ENCODE results near the gene FAM107B. TPM values are rescaled to one million over a fixed set of nuclear protein-coding genes. Genes with fewer than 3 reads are reported as not detected.
"Not testable (repeated sequence)": the region's sequence is repeated elsewhere in the genome, so short reads cannot be mapped to it uniquely, and the experiment has no call there.

The FAM107B gene
- total RNA-seq, 2 donors from 2014 or later = 258 to 399 TPM

GRCh38 chr10:14595526-14596182 is 179.0 kb downstream of the FAM107B start:
- Mint-ChIP-seq H3K27me3 (no peaks in the 10 kb centered on the region), H3K36me3 (ENCODE audit: low read depth) (peaks cover 22% of the 10 kb centered on the region), H3K4me3 (peak overlapping the region; percentile 69), H3K27ac (peak overlapping the region; percentile 96), H3K4me1 (peaks cover 71% of the 10 kb centered on the region)
- H3K9me3 ChIP-seq (ENCODE audit: control insufficient read depth, low read length, poor library complexity, severe bottlenecking) = no peaks in the 10 kb centered on the region
- DNase-seq (no peak), ATAC-seq (peak; percentile 2)

- DNase-seq (no peak), ATAC-seq (no peak)
- no peaks in the 10 kb centered on the region for H3K9me3 ChIP-seq (ENCODE audit: control insufficient read depth, low read length, poor library complexity, severe bottlenecking)
- H3K27ac Mint-ChIP-seq = peak overlapping the region; percentile 96
- peaks cover 17% of the 10 kb centered on the region for H3K36me3 Mint-ChIP-seq (ENCODE audit: low read depth)
- peaks cover 69% of the 10 kb centered on the region for H3K4me1 Mint-ChIP-seq
- H3K4me3 Mint-ChIP-seq = peak overlapping the region; percentile 69
- H3K27me3 Mint-ChIP-seq = no peaks in the 10 kb centered on the region
Observed at GRCh38 chr10:14594878-14595525, 179.7 kb downstream of the FAM107B start.

GRCh38 chr10:14593806-14594205 is 180.9 kb downstream of the FAM107B start:
- Mint-ChIP-seq H3K4me3 (no peak overlapping the region), H3K4me1 (peaks cover 60% of the 10 kb centered on the region), H3K27me3 (no peaks in the 10 kb centered on the region), H3K36me3 (ENCODE audit: low read depth) (peaks cover 15% of the 10 kb centered on the region), H3K27ac (peak overlapping the region; percentile 96)
- DNase-seq = no peak
- no peaks in the 10 kb centered on the region for H3K9me3 ChIP-seq (ENCODE audit: control insufficient read depth, low read length, poor library complexity, severe bottlenecking)
- no peak for ATAC-seq

GRCh38 chr10:14592566-14592965 is 182.1 kb downstream of the FAM107B start:
- Mint-ChIP-seq H3K27ac (peak overlapping the region; percentile 67), H3K36me3 (ENCODE audit: low read depth) (peaks cover 15% of the 10 kb centered on the region), H3K4me3 (no peak overlapping the region), H3K27me3 (no peaks in the 10 kb centered on the region), H3K4me1 (peaks cover 61% of the 10 kb centered on the region)
- ATAC-seq (no peak), DNase-seq (no peak)
- H3K9me3 ChIP-seq (ENCODE audit: control insufficient read depth, low read length, poor library complexity, severe bottlenecking) = no peaks in the 10 kb centered on the region

DNA sequence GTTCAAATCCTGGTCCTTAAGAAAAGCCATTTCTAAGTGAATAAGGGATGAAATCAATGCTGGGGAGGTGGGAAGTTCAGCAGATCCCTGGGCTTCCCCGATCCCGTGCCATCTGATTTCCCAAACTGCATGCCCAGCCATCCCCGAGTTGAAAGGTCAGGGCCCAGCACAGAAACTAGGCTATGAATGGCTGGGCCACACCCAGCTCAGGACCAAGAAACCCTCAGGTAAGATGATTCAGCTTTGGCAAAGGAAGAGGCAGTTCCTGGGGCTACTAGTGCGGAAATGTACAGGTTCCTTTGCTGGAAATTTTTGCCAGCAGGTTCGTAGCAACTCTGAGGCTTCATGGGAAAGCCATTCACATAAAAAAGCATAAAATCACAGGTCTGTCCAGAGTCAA is 182.7 kb downstream of the FAM107B start:
- no peaks in the 10 kb centered on the region for H3K9me3 ChIP-seq (ENCODE audit: control insufficient read depth, low read length, poor library complexity, severe bottlenecking)
- ATAC-seq (no peak), DNase-seq (no peak)
- peaks cover 58% of the 10 kb centered on the region for H3K4me1 Mint-ChIP-seq
- no peaks in the 10 kb centered on the region for H3K27me3 Mint-ChIP-seq
- peak overlapping the region; percentile 67 for H3K27ac Mint-ChIP-seq
- H3K4me3 Mint-ChIP-seq = peak overlapping the region; percentile 47
- H3K36me3 Mint-ChIP-seq (ENCODE audit: low read depth) = peaks cover 15% of the 10 kb centered on the region

- not testable (repeated sequence) for H3K9me3 ChIP-seq (ENCODE audit: control insufficient read depth, low read length, poor library complexity, severe bottlenecking); H3K27me3 Mint-ChIP-seq; H3K36me3 Mint-ChIP-seq (ENCODE audit: low read depth); DNase-seq; ATAC-seq
- Mint-ChIP-seq H3K27ac (peak overlapping the region; percentile 97), H3K4me3 (peak overlapping the region; percentile 83), H3K4me1 (peaks cover 67% of the 10 kb centered on the region)
Observed at GRCh38 chr10:14588938-14589294, 185.8 kb downstream of the FAM107B start.

DNA sequence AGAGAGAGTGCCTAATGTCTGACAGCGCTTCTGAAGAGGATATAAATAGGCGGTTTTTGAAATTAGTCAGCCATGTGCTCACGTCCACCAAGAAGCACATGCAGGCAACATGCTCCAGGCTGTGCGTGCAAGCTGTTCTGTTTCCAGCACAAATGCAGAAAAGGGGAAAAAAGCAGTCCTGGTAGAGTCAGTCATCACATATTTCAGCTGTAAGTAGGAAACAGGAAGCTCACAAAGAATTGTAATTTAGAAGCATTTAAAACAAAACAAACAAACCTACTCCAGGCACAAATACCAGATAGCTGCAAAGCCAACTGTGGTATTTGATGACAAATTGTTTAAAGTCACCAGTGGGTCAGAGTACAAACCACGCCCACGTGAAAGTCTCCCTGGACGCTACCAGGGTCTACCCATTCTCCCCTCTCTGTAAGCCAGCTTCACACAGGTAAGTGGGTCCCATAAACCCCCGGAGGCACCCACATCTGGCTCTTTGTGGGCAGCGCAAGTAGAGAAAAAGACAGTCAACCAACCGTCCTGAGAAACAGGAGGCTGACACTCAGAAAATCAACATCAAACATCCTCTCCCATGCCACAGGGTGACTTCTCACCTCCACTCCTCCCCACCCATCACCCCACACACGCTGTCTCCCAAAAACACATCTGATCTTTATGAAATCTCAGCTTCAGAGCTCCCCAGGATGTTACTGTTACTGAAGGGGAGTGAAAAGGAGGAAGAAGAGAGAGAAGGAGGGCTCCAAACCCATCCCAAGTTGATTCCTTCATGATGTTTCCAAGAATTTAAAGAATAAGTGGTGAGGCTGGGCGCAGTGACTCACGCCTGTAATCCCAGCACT is 186.4 kb downstream of the FAM107B start:
- no peak for DNase-seq
- Mint-ChIP-seq H3K27ac (peak overlapping the region; percentile 97), H3K4me3 (peak overlapping the region; percentile 83), H3K4me1 (peaks cover 71% of the 10 kb centered on the region), H3K36me3 (ENCODE audit: low read depth) (no peaks in the 10 kb centered on the region), H3K27me3 (no peaks in the 10 kb centered on the region)
- H3K9me3 ChIP-seq (ENCODE audit: control insufficient read depth, low read length, poor library complexity, severe bottlenecking) = no peaks in the 10 kb centered on the region
- peak; percentile 19 for ATAC-seq

DNA sequence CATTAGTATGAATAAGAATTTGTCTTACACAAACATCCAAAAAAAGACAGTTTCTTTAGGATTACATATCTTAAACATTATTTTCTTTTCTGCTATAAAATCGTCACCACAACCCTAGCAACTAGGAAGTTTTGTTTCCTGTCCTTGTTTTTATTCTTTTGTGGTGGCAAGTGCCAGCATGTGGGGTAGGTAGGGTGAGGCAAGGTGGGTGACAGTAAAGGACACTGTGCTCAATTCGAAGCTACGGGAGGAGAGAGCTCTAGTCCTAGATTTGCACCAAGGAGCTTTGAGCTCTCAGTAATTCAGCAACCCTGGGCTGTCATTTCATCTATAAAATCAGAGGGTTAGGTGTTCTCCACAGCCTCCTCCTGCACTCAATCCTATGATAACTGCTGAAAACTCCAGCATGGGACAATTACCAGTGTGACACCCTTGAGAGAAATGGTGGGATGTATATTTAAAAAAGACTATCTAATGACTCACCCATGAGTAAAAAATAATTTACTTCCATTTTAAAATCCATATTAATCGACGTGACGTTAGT is 187.1 kb downstream of the FAM107B start:
- H3K4me3 Mint-ChIP-seq = peak overlapping the region; percentile 83
- DNase-seq (no peak), ATAC-seq (peak; percentile 35)
- H3K36me3 Mint-ChIP-seq (ENCODE audit: low read depth) = no peaks in the 10 kb centered on the region
- no peaks in the 10 kb centered on the region for H3K27me3 Mint-ChIP-seq
- H3K4me1 Mint-ChIP-seq = peaks cover 70% of the 10 kb centered on the region
- no peaks in the 10 kb centered on the region for H3K9me3 ChIP-seq (ENCODE audit: control insufficient read depth, low read length, poor library complexity, severe bottlenecking)
- H3K27ac Mint-ChIP-seq = peak overlapping the region; percentile 97

GRCh38 chr10:14586901-14587300 is 187.8 kb downstream of the FAM107B start:
- peak; percentile 32 to 69 (median 68) for DNase-seq
- Mint-ChIP-seq H3K27ac (peak overlapping the region; percentile 97), H3K4me1 (peaks cover 70% of the 10 kb centered on the region), H3K4me3 (peak overlapping the region; percentile 83), H3K36me3 (ENCODE audit: low read depth) (no peaks in the 10 kb centered on the region), H3K27me3 (no peaks in the 10 kb centered on the region)
- no peaks in the 10 kb centered on the region for H3K9me3 ChIP-seq (ENCODE audit: control insufficient read depth, low read length, poor library complexity, severe bottlenecking)
- ATAC-seq = peak; percentile 59

DNA sequence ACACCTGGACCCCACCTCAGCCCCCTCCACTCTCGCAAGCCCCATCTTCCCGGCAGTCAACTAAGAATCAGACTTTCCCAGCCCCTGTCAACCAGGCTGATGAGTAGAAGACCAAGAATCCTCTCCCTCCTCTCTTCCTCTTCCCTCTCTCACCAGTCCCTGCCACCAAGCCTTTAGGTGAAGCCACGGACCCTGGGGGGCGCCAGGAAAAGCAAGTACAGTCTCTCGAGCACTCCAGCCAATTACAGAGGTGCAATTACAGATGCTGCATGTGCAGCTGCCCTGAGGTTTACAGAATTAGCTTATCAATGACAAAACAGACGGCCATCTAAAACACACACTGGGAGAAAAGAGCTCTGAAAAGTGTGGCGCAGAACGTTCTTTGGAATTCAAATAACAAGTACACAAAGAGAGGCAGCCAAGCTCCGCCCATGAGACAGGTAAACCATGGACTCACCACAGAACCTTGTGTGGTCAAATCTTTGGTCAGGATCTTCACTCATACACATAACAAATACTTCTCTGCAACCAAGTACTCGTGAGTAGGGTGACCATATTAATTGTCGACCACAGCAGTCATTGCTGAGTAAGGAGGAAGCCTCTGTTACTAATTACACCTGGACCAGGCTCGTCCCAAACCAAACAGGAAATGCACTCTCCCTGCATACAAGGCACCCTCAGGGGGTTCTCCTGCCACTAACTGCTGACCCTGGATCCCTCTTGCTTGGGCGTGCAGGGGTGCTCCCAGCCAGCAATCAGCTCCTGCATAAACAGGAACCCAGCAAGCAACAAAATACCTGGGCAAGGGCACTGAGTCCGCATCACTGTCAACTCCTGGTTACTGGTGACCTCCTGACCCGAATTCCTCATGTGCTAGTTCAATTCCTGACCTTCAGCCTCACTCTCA is 189.2 kb downstream of the FAM107B start:
- Mint-ChIP-seq H3K4me3 (peak overlapping the region; percentile 83), H3K27me3 (no peaks in the 10 kb centered on the region), H3K4me1 (peaks cover 71% of the 10 kb centered on the region), H3K27ac (peak overlapping the region; percentile 97), H3K36me3 (ENCODE audit: low read depth) (no peaks in the 10 kb centered on the region)
- no peak for DNase-seq
- no peak for ATAC-seq
- H3K9me3 ChIP-seq (ENCODE audit: control insufficient read depth, low read length, poor library complexity, severe bottlenecking) = no peaks in the 10 kb centered on the region

DNA sequence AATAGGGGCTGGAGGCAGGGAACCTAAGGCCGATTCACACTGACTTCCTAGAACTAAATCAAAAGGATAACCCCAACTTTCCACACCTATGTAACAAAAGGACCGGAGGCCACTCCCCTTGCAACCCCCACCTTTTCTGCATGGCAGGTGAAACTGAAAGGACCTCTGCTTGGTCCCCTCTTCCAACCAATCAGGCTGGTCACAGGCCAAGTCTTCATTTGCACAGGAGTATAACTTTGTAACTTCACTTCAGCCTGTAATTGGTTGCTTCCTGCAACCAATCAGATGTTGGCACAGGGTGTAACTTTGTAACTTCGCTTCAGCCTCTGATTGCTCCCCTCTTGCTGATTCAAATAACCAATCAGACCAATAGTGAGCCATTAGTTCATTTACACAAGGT is 190.0 kb downstream of the FAM107B start:
- no peak for DNase-seq
- H3K9me3 ChIP-seq (ENCODE audit: control insufficient read depth, low read length, poor library complexity, severe bottlenecking) = no peaks in the 10 kb centered on the region
- Mint-ChIP-seq H3K27me3 (no peaks in the 10 kb centered on the region), H3K36me3 (ENCODE audit: low read depth) (no peaks in the 10 kb centered on the region), H3K27ac (peak overlapping the region; percentile 97), H3K4me3 (peak overlapping the region; percentile 83), H3K4me1 (peaks cover 71% of the 10 kb centered on the region)
- ATAC-seq = peak; percentile 4

- no peak for DNase-seq
- Mint-ChIP-seq H3K27ac (peak overlapping the region; percentile 97), H3K36me3 (ENCODE audit: low read depth) (no peaks in the 10 kb centered on the region), H3K4me1 (peaks cover 77% of the 10 kb centered on the region), H3K4me3 (peak overlapping the region; percentile 85), H3K27me3 (no peaks in the 10 kb centered on the region)
- no peak for ATAC-seq
- no peaks in the 10 kb centered on the region for H3K9me3 ChIP-seq (ENCODE audit: control insufficient read depth, low read length, poor library complexity, severe bottlenecking)
Observed at GRCh38 chr10:14583967-14584366, 190.7 kb downstream of the FAM107B start.

All from T-helper 17 cell (primary cell).